Erythroblast (primary cell): ENCODE results near the gene GCNT2.

Experiments
- GATA1 ChIP-seq: IDR thresholded peaks from 2 replicates; pipeline ENCODE4 v1.6.1; 2011; ENCODE audit warnings: low read depth, mild to moderate bottlenecking, control low read depth, low read length, moderate library complexity
- POLR2A ChIP-seq: IDR thresholded peaks from 2 replicates; pipeline ENCODE4 v1.6.1; 2011; ENCODE audit warnings: mild to moderate bottlenecking, low read length

DNA sequence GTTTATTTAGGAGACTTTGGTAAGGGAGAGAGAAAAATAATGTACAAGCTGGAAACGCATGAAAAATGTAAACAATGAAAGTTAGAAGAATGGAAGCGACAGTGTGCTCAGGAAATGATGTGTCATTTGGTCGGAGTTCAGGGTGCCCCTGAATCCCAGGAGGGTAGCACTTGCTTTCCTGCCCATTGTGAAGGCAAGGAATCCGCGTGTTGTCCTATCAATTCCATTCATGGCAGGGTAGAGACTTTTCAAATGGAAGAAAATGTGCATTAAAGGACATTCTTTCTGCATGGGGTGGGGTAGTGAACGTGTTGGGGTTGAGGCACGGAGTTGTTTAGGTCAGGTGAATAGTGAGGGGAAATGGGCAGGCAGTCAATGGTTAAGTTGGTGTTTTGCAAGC, 33.7 kb downstream of the GCNT2 start:
- TF ChIP-seq POLR2A (no peak), GATA1 (no peak)
